Hepatocyte (in vitro differentiated cells): ENCODE data around the gene PRLH.

Experiments used
- CTCF ChIP-seq: fragments of 200-600 bp; sonication (generic); IDR thresholded peaks from 2 replicates; pipeline ENCODE4 v1.5.1; 2016; ENCODE audit warnings: antibody characterized with exemption, mild to moderate bottlenecking; ENCODE audit not compliant: poor library complexity
- EZH2 ChIP-seq: fragments of 200-600 bp; sonication (generic); IDR thresholded peaks from 2 replicates; pipeline ENCODE4 v1.6.1; 2016; ENCODE audit warnings: antibody characterized with exemption, mild to moderate bottlenecking, borderline replicate concordance
- EZH2phosphoT487 ChIP-seq: fragments of 200-600 bp; sonication (generic); IDR thresholded peaks from one replicate; pipeline ENCODE4 v1.6.1; 2018; ENCODE audit warnings: antibody characterized with exemption, mild to moderate bottlenecking, low read depth, moderate library complexity; ENCODE audit not compliant: unreplicated experiment, severe bottlenecking

GRCh38 chr2:237572021-237572741, 5.8 kb downstream of the PRLH start:
- TF ChIP-seq CTCF (peak; percentile 100), EZH2 (no peak), EZH2phosphoT487 (no peak)
